Body of pancreas (tissue), 4 donors: ENCODE data around the gene TRMT11. TPM values are rescaled to one million over a fixed set of nuclear protein-coding genes. Genes with fewer than 3 reads are reported as not detected.
A peak's percentile ranks its signal among the peaks of the same experiment; 100 is the strongest.

Experiments
- ATAC-seq: fragments of 150-250 bp; one replicate; pipeline ENCODE4 v1.9.1; 2016
- DNase-seq, 4 donors: peaks; one replicate each; pipeline ENCODE4 v3.0.0-alpha.2; 2019
- H3K27ac ChIP-seq, 4 donors: fragments of 200-600 bp; sonication (generic); 1 replicate in 3 of 4; 2 replicates in 1 of 4; pipeline versions ENCODE4 v1.5.1 to v1.6.1; 2016 to 2019; ENCODE audit warnings: mild to moderate bottlenecking in 1 of 4, mixed read lengths in 1 of 4, moderate library complexity in 1 of 4
- H3K27me3 ChIP-seq, 2 donors: fragments of 200-600 bp; sonication (generic); one replicate each; pipeline ENCODE4 v1.6.0; 2016; ENCODE audit warnings: mild to moderate bottlenecking in 1 of 2
- H3K36me3 ChIP-seq, 2 donors: fragments of 200-600 bp; sonication (generic); replicated peaks in 1 of 2; 2 replicates each; pipeline ENCODE4 v1.5.1; 2016; ENCODE audit warnings: low read depth in 2 of 2; ENCODE audit not compliant: insufficient read depth in 1 of 2
- H3K4me1 ChIP-seq: fragments of 200-600 bp; sonication (generic); one replicate; pipeline ENCODE4 v1.6.0; 2016
- H3K4me3 ChIP-seq, 2 donors: fragments of 200-600 bp; sonication (generic); 1 replicate in 1 of 2; 2 replicates in 1 of 2; pipeline ENCODE4 v1.5.1; 2016 to 2019
- H3K9me3 ChIP-seq, 3 donors: fragments of 200-600 bp; sonication (generic); 1 replicate in 2 of 3; 2 replicates in 1 of 3; pipeline ENCODE4 v1.5.1; 2016
- POLR2A ChIP-seq, 3 donors: fragments of 450-650 bp; IDR thresholded peaks; one replicate each; pipeline ENCODE4 v1.6.1; 2016; ENCODE audit warnings: antibody characterized with exemption in 3 of 3, mild to moderate bottlenecking in 2 of 3
- WGBS, 2 donors: methylation state at CpG; one replicate each; pipeline ENCODE4 v1.1.5; 2017; 5-methylcytosine and 5-hydroxymethylcytosine counted together
- intact Hi-C: fragments of 100-400 bp; cut with DNase I; formaldehyde crosslinking; loops from one replicate; pipeline ENCODE4 v1.15.1; 2023
- total RNA-seq, 2 donors: library from RNA; depleted of rRNA; stranded (reverse); fragments of >200 nt; gene quantifications; one replicate each; pipeline ENCODE4 v1.1.0, GENCODE V29; 2016
- TF ChIP-seq, protein P1 (sequence below), 7 experiments: fragments of 450-650 bp in 4 of 7; fragments of 200-600 bp in 3 of 7; sonication (generic) in 3 of 7; IDR thresholded peaks; one replicate each; pipeline ENCODE4 v1.5.1; 2016 to 2019; ENCODE audit warnings: antibody characterized with exemption in 7 of 7

TRMT11 gene
- total RNA-seq, 2 donors from 2014 or later = 26.5 to 26.7 TPM

DNA sequence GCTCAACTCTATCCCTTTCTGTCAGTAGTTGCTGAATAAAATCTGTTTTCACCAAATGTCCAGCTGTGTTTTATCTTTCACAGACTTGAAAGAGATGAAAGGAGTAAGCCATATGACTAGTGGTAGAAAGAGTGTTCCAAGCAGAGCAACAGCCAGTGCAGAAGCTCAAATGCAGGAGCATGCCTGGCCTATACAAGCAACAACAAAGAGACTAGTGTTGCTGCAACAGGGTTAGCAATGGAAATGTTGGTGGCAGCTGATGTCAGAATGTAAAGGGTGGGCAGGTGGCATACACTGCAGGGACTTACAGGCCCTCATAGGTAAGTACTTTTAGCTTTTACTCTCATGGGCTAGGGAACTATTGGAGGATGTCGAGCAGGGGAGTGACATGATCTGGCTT lies 35.0 kb upstream of the TRMT11 start:
- Histone ChIP-seq H3K4me3 (no peak overlapping the region), H3K27ac (no peak overlapping the region), H3K36me3 (no peaks in the 10 kb centered on the region), H3K4me1 (peaks cover 8% of the 10 kb centered on the region), H3K27me3 (no peaks in the 10 kb centered on the region), H3K9me3 (no peaks in the 10 kb centered on the region)
- TF ChIP-seq, protein P1, sequence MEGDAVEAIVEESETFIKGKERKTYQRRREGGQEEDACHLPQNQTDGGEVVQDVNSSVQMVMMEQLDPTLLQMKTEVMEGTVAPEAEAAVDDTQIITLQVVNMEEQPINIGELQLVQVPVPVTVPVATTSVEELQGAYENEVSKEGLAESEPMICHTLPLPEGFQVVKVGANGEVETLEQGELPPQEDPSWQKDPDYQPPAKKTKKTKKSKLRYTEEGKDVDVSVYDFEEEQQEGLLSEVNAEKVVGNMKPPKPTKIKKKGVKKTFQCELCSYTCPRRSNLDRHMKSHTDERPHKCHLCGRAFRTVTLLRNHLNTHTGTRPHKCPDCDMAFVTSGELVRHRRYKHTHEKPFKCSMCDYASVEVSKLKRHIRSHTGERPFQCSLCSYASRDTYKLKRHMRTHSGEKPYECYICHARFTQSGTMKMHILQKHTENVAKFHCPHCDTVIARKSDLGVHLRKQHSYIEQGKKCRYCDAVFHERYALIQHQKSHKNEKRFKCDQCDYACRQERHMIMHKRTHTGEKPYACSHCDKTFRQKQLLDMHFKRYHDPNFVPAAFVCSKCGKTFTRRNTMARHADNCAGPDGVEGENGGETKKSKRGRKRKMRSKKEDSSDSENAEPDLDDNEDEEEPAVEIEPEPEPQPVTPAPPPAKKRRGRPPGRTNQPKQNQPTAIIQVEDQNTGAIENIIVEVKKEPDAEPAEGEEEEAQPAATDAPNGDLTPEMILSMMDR (IDR thresholded peaks at IDR 0.05) = no peak
- DNase-seq (no peak), ATAC-seq (no peak)
- intact Hi-C loops = loop anchor here (10.0 kb wide), 1 partner anchor 47 kb away; no protein-coding TSS in a partner anchor
- 94 to 100% methylated on average over 1 of the region's 1 CpG for WGBS, 2 donors

DNA sequence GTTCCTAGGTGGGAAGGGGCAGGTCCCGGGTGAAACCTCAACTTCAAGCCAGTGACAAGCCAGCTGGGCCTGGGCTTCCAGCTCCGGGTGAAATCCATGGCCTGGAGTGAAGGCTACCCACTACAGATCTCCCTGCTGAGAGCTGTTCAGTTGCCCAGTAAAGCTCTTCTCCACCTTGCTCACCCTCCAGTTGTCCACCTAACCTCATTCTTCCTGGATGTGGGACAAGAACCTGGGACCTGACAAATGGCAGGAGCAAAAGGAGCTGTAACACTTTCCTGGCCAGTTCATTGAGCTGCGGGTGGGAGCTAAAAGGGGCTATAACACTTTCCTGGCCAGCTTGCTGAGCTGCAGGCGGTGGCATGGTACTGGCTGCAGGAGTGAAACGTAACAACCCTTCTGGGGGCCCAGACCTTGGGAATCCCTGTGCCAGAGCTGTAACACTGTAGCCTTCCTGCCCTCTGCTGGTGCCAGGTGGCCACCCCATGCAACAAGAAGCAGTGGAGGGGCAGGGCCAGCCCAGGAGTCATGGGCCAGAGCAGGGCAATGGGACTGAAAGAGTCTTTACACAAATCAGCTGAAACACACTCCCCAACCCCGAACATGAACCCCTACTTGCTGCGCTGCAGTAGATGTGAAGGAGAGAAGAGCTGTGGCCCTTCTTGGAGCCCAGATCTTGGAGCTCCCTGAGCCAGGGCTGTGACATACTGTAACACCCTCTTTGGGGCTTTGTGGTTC lies 33.4 kb upstream of the TRMT11 start:
- Histone ChIP-seq H3K27ac (no peak overlapping the region), H3K9me3 (no peaks in the 10 kb centered on the region), H3K4me1 (peaks cover 10% of the 10 kb centered on the region), H3K27me3 (no peaks in the 10 kb centered on the region), H3K4me3 (no peak overlapping the region), H3K36me3 (no peaks in the 10 kb centered on the region)
- peak; percentile 16 to 42 (median 20) for DNase-seq
- WGBS, 2 donors = 84% methylated on average over 7 of the region's 7 CpGs
- TF ChIP-seq POLR2A (IDR thresholded peaks at IDR 0.05) = no peak
- TF ChIP-seq, protein P1 (IDR thresholded peaks at IDR 0.05) = peak in 3 of 7 experiments; percentile 15 to 25 (median 17)
- intact Hi-C loops = loop anchor here (10.0 kb wide), 1 partner anchor 48 kb away; no protein-coding TSS in a partner anchor
- ATAC-seq = no peak

- H3K27me3 ChIP-seq = no peaks in the 10 kb centered on the region
- 36 to 57% methylated on average over 7 to 11 of the region's 11 CpGs for WGBS, 2 donors
- intact Hi-C loops = loop anchor here (10.0 kb wide), 1 partner anchor 49 kb away; no protein-coding TSS in a partner anchor
- H3K4me3 ChIP-seq = no peak overlapping the region
- TF ChIP-seq, protein P1 (IDR thresholded peaks at IDR 0.05) = peak; percentile 27 to 80 (median 60)
- no peak for TF ChIP-seq POLR2A (IDR thresholded peaks at IDR 0.05)
- H3K27ac ChIP-seq = no peak overlapping the region
- DNase-seq (peak; percentile 71 to 82 (median 76)), ATAC-seq (peak; percentile 43)
- no peaks in the 10 kb centered on the region for H3K36me3 ChIP-seq
- peaks cover 15% of the 10 kb centered on the region for H3K4me1 ChIP-seq
- H3K9me3 ChIP-seq = no peaks in the 10 kb centered on the region
These were observed 32.9 kb upstream of the TRMT11 start for GRCh38 chr6:125953502-125953875.

GRCh38 chr6:125954735-125955339 lies 31.5 kb upstream of the TRMT11 start:
- ATAC-seq (no peak), DNase-seq (no peak)
- Histone ChIP-seq H3K4me1 (peaks cover 29% of the 10 kb centered on the region), H3K4me3 (no peak overlapping the region), H3K9me3 (no peaks in the 10 kb centered on the region), H3K27ac (no peak overlapping the region), H3K36me3 (no peaks in the 10 kb centered on the region), H3K27me3 (no peaks in the 10 kb centered on the region)
- intact Hi-C loops = loop anchor here (10.0 kb wide), 1 partner anchor 50 kb away; no protein-coding TSS in a partner anchor
- no peak for TF ChIP-seq POLR2A (IDR thresholded peaks at IDR 0.05)
- TF ChIP-seq, protein P1 (IDR thresholded peaks at IDR 0.05) = no peak
- 43 to 54% methylated on average over 5 of the region's 5 CpGs for WGBS, 2 donors
